Aorta (tissue), 5 donors: Measurements from ENCODE around the gene PRKN. TPM values are rescaled to one million over a fixed set of nuclear protein-coding genes. Genes with fewer than 3 reads are reported as not detected.
A peak's percentile ranks its signal among the peaks of the same experiment; 100 is the strongest.

Source experiments
- ATAC-seq: fragments of 200-7000 bp; cut with Tn5 transposase; one replicate; pipeline ENCODE4 v1.9.1; 2022; ENCODE audit warnings: moderate library complexity; ENCODE audit not compliant: low FRiP score
- DNase-seq, 2 donors: peaks; one replicate each; pipeline ENCODE4 v3.0.0-alpha.2; 2020
- H3K27ac ChIP-seq, 2 donors: one replicate each; pipeline ENCODE4 v1.5.1; 2013; ENCODE audit warnings: low read length in 2 of 2, mild to moderate bottlenecking in 2 of 2, moderate library complexity in 2 of 2, control low read depth in 1 of 2, inconsistent platforms in 1 of 2, low read depth in 1 of 2
- H3K27me3 ChIP-seq, 2 donors: one replicate each; pipeline ENCODE4 v1.6.1; 2013; ENCODE audit warnings: control low read depth in 1 of 2, low read length in 1 of 2, mild to moderate bottlenecking in 1 of 2, moderate library complexity in 1 of 2; ENCODE audit not compliant: insufficient read depth in 2 of 2, control insufficient read depth in 1 of 2
- H3K36me3 ChIP-seq, 2 donors: one replicate each; pipeline ENCODE4 v1.6.1; 2013; ENCODE audit warnings: control low read depth in 1 of 2, low read length in 1 of 2, mild to moderate bottlenecking in 1 of 2; ENCODE audit not compliant: insufficient read depth in 2 of 2, control insufficient read depth in 1 of 2
- H3K4me1 ChIP-seq, 2 donors: one replicate each; pipeline ENCODE4 v1.6.1; 2013; ENCODE audit warnings: low read length in 2 of 2, control low read depth in 1 of 2, mild to moderate bottlenecking in 1 of 2, moderate library complexity in 1 of 2; ENCODE audit not compliant: insufficient read depth in 2 of 2, control insufficient read depth in 1 of 2
- H3K4me3 ChIP-seq, 2 donors: one replicate each; pipeline ENCODE4 v1.5.1; 2013; ENCODE audit warnings: low read length in 2 of 2, control low read depth in 1 of 2, mild to moderate bottlenecking in 1 of 2
- H3K9me3 ChIP-seq: one replicate; pipeline ENCODE4 v1.6.1; 2013; ENCODE audit warnings: mild to moderate bottlenecking, low read length; ENCODE audit not compliant: control insufficient read depth
- WGBS, 2 donors: extraction: QIAGEN DNeasy Blood & Tissue Kit; methylation state at CpG; one replicate each; pipeline ENCODE4 v1.1.7; 2013; 5-methylcytosine and 5-hydroxymethylcytosine counted together
- intact Hi-C, 2 donors: fragments of 100-400 bp; cut with DNase I; formaldehyde crosslinking; loops; one replicate each; pipeline versions ENCODE4 v1.14.2 to v1.15.0; 2022
- polyA plus RNA-seq, 2 donors: library from polyadenylated mRNA; stranded (reverse); fragments of 200-250 nt; gene quantifications; one replicate each; pipeline ENCODE4 v1.2.3, GENCODE V29; 2013
- total RNA-seq, 2 donors: library from RNA; stranded (reverse); fragmentation: NEBNext Ultra II Directional; extraction: Animal tissue kit (Norgen Biotek cat#: 25700); gene quantifications; one replicate each; pipeline ENCODE4 v1.2.1, GENCODE V29; 2021
- donor health status: healthy with polysubstance abuse.
- donor health status: Bipolar disorder and iron deficiency.
- donor health status: DM: no; HTN: no; CAD: no.
- donor health status: DM: no; HTN: no; CAD: no.
- donor health status: DM: yes; HTN: yes; CAD: no.

Gene PRKN
- total and polyA plus RNA-seq, 4 donors, result 1.0 to 17.3 (median 5.7) TPM

DNA sequence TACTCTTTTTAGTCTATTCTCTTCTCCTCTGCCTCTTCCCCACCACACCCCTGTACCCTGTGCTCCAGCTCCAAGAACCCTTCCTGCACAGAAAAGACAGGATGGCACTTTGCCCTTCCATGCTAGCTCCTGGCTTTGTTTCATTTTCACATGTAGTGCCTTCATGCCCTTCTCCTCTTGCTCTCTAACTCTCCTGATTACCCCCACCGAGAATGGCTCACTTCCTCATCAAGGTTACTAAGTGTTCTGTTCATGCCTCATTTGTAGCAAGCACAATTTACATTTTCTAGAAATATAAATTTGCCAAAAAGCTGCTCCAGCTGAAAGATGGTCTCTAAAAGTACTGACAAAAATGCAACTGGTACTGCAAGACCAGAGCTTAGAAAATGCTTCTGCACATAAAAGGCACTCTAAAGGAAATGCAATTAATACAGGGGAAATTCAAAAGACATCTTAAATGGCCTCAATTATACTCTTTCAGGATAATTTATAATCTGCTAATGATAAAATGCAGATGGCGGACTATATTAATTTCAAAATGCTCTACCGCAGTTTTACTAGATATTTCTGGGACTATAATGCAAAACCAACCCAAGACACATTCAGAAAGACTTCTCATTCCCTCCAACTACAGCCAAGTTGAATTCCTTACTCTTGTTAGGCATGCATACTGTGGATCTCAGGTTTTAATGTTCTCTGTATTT is 570.2 kb downstream of the PRKN start:
- no peak for DNase-seq
- Histone ChIP-seq H3K27ac (no peak overlapping the region), H3K9me3 (peaks cover 2% of the 10 kb centered on the region), H3K4me1 (no peaks in the 10 kb centered on the region), H3K27me3 (no peaks in the 10 kb centered on the region), H3K36me3 (no peaks in the 10 kb centered on the region), H3K4me3 (no peak overlapping the region)
- ATAC-seq, result no peak
- 44 to 46% methylated on average over 3 of the region's 3 CpGs for WGBS, 2 donors
- intact Hi-C loops, result no loop called here

DNA sequence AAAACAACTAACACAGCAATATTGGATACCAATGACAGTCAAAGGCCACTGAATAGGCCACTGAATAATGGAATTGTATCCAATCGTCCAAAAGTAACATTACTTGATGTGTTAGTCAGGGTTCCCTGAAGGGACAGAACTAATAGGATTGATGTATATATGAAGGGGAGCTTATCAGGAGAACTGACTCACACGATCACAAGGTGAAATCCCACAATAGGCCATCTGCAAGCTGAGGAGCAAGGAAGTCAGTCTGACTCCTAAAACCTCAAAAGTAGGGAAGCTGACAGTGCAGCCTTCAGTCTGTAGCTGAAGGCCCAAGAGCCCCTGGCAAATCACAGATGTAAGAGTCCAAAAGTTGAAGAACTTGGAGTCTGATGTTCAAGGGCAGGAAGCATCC is 571.4 kb downstream of the PRKN start:
- DNase-seq, result no peak
- no peak for ATAC-seq
- Histone ChIP-seq H3K27me3 (no peaks in the 10 kb centered on the region), H3K27ac (no peak overlapping the region), H3K4me3 (no peak overlapping the region), H3K4me1 (no peaks in the 10 kb centered on the region), H3K36me3 (no peaks in the 10 kb centered on the region), H3K9me3 (peaks cover 2% of the 10 kb centered on the region)
- 86 to 89% methylated on average over 2 of the region's 2 CpGs for WGBS, 2 donors
- intact Hi-C loops, result no loop called here

GRCh38 chr6:162154930-162155329 is 572.6 kb downstream of the PRKN start:
- no peak overlapping the region for H3K27ac ChIP-seq
- H3K4me1 ChIP-seq, result no peaks in the 10 kb centered on the region
- DNase-seq, result no peak
- peaks cover 2% of the 10 kb centered on the region for H3K9me3 ChIP-seq
- no peak for ATAC-seq
- H3K36me3 ChIP-seq, result no peaks in the 10 kb centered on the region
- H3K27me3 ChIP-seq, result no peaks in the 10 kb centered on the region
- no peak overlapping the region for H3K4me3 ChIP-seq
- intact Hi-C loops, result no loop called here

DNA sequence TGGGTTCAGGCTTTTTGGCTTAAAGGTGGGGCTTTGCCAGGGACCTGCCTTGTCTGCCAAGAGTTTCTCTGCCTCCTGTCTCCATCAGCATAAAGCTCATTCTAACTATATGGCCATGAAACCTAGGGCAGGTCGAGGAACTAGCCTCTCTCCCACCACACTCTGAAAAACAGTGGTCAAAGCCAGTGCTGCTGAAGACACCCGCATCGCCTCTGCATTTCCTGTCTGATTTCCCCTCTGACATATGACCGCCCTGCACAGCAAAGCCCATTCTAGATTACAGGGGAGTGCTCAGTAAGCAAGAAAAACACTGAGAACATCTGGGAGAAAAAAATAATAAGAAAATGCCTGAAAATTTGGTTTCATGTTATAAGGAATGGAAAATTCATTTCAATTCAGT is 573.6 kb downstream of the PRKN start:
- intact Hi-C loops, result no loop called here
- no peaks in the 10 kb centered on the region for H3K36me3 ChIP-seq
- H3K9me3 ChIP-seq, result peaks cover 2% of the 10 kb centered on the region
- H3K27me3 ChIP-seq, result no peaks in the 10 kb centered on the region
- no peak overlapping the region for H3K27ac ChIP-seq
- WGBS, 2 donors, result 88 to 89% methylated on average over 4 of the region's 4 CpGs
- no peaks in the 10 kb centered on the region for H3K4me1 ChIP-seq
- no peak for DNase-seq
- ATAC-seq, result no peak
- no peak overlapping the region for H3K4me3 ChIP-seq

GRCh38 chr6:162153120-162153519 is 574.4 kb downstream of the PRKN start:
- no peak overlapping the region for H3K4me3 ChIP-seq
- intact Hi-C loops, result no loop called here
- H3K36me3 ChIP-seq, result no peaks in the 10 kb centered on the region
- H3K27ac ChIP-seq, result no peak overlapping the region
- H3K4me1 ChIP-seq, result no peaks in the 10 kb centered on the region
- 93% methylated on average over 7 of the region's 7 CpGs for WGBS, 2 donors
- peaks cover 2% of the 10 kb centered on the region for H3K9me3 ChIP-seq
- ATAC-seq (peak; percentile 27), DNase-seq (peak in 1 of 2 donors; percentile 52)
- no peaks in the 10 kb centered on the region for H3K27me3 ChIP-seq

DNA sequence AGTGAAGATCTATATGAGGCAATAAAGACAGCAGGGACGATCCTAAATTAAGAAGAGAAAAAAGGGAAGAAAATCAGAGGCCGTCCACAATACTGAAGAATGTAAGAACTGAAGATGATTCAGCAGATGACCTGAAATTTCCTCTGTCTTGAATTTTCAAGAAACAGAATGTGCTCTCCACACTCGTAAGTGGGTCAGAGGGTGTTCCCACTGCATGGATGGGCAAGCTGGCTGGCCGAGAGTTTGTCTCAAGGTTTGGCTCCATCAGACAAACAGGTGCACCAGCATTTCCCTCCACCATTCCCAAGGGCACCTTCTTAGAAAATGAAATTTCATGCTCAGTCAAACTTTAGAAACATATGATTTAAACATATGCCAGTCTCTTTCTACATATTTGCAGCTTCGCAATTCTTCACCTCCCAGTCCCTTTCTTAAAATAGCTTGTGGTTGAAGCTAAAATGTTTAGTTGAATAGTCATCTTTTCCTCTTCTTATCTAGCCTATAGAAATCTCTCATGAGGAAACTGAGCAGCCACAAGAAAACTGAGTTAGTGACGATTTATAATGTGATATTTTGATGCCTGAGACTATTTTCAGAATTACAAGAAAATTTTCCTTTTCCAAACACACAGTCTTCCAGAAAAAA is 576.4 kb downstream of the PRKN start:
- no peak for DNase-seq
- intact Hi-C loops, result no loop called here
- Histone ChIP-seq H3K27me3 (no peaks in the 10 kb centered on the region), H3K36me3 (no peaks in the 10 kb centered on the region), H3K9me3 (peaks cover 2% of the 10 kb centered on the region), H3K27ac (no peak overlapping the region), H3K4me1 (no peaks in the 10 kb centered on the region), H3K4me3 (no peak overlapping the region)
- 57% methylated on average over 6 of the region's 6 CpGs for WGBS, 2 donors
- ATAC-seq, result no peak

DNA sequence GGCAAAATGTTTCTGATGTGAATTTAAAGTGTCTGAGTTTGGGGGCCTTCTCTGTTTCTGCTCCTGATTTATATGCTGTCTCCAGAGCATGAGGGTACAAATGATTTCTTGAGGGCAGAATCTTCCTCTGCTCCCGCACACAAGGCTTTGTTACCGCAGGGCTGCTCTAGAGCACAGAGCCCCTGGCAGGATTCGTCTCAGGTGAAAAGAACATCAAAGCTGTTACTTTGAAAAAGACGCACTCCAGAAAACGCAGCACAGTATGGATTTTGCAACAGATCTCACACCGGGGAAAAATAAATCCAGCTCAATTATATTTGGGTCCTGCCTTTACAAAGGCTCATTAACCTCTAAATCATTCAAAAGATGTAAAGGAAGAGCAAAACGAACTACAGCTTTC is 577.3 kb downstream of the PRKN start:
- no peaks in the 10 kb centered on the region for H3K36me3 ChIP-seq
- intact Hi-C loops, result no loop called here
- peaks cover 4% of the 10 kb centered on the region for H3K9me3 ChIP-seq
- H3K4me1 ChIP-seq, result no peaks in the 10 kb centered on the region
- DNase-seq, result no peak
- ATAC-seq, result no peak
- H3K27ac ChIP-seq, result no peak overlapping the region
- H3K27me3 ChIP-seq, result no peaks in the 10 kb centered on the region
- H3K4me3 ChIP-seq, result no peak overlapping the region
- WGBS, 2 donors, result 88 to 92% methylated on average over 7 of the region's 7 CpGs

DNA sequence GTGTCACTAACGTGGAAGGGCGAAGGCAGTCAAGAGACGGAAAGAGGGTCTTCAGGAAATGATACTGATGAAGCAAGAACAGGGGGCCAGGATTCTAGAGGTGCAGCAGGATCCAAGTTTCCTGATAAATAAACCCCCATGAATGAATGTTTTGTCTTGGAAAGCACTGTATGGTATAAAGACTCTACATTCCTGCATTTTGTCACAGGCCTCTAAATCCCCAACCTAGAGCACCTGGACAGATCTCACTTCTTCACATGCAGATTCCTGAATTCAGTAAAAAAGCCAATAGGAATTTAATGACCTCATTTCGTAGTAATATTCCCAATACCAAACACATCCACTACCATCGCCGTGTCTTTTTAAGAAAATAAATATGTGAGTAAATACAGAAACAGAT is 577.8 kb downstream of the PRKN start:
- H3K27ac ChIP-seq, result no peak overlapping the region
- no peaks in the 10 kb centered on the region for H3K27me3 ChIP-seq
- peaks cover 4% of the 10 kb centered on the region for H3K9me3 ChIP-seq
- no peaks in the 10 kb centered on the region for H3K36me3 ChIP-seq
- H3K4me1 ChIP-seq, result no peaks in the 10 kb centered on the region
- WGBS, 2 donors, result 96% methylated on average over 6 of the region's 6 CpGs
- intact Hi-C loops, result no loop called here
- H3K4me3 ChIP-seq, result no peak overlapping the region
- ATAC-seq, result no peak
- no peak for DNase-seq

DNA sequence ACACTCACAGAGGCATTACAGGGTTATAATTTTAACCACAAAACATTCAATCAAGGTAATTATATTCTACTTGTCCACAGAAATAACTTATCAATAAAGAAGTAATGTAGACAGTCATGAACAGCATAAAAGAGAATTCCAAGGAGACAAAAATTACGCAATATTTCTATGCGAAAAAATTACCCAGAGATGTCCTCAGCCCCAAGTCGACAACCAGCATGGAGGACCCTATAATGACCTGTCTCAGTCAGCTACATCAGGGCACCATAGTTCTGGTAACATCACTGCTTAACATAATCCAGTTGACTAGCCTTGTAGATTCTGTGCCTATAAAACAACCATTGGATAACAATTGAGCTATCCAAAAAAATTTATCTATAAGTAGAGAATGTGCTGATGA is 579.8 kb downstream of the PRKN start:
- Histone ChIP-seq H3K36me3 (no peaks in the 10 kb centered on the region), H3K27ac (no peak overlapping the region), H3K4me3 (no peak overlapping the region), H3K27me3 (no peaks in the 10 kb centered on the region), H3K9me3 (peaks cover 2% of the 10 kb centered on the region), H3K4me1 (no peaks in the 10 kb centered on the region)
- 94 to 95% methylated on average over 3 of the region's 3 CpGs for WGBS, 2 donors
- intact Hi-C loops, result no loop called here
- no peak for ATAC-seq
- DNase-seq, result no peak
